Measurements from ENCODE around the gene TAGLN2.

The TAGLN2 gene

DNA sequence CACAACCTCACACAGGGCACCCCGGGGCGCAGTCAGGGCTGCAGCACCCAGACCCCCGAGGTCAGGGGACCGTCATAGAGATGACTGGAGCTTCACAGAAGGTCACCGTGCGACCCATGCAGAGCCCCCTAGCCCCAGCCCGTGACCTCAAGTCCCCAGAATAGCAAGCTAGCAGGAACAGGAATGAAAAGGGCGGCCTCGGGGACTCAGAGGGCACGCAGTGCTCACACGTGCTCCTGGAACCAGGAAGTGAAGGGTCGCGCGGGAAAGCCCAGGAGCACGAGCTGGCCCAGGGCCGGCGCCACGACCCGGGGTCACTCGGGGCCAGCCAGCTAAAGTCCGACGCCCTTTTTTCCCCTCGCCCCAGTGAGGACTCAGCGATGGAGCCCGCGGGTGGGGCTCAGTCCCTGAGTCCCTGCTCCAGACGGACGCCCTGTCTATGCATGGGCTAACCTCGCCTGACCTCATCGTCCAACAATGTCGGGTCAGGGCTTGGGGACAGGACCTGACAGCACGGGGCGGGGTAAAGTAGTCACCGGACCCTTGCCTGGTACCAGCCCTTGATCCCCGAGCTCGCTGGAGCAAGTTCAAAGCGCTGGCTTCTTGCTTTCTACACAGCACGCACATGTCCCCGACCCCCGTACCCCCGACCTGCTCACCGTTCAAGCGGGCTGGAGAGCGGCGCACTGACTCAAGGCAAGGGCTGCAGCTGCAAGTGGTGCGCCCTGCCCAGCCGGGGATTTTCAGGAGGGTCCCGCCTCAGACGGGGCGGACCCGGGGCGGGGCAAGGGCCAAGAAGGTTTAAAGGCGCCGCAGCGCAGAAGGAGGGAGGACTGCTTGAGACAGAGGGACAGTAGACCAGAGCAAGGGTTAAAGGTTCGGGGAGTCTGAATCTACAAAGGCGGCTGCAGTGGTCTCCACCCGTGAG is at the start of gene TAGLN2:
TAGLN2 (minus strand) TSS at position 717 of the 928 bp plus-strand sequence. CDS start 4,998 bp downstream, outside the sequence.
- DNase-seq = peak; percentile 90

DNA sequence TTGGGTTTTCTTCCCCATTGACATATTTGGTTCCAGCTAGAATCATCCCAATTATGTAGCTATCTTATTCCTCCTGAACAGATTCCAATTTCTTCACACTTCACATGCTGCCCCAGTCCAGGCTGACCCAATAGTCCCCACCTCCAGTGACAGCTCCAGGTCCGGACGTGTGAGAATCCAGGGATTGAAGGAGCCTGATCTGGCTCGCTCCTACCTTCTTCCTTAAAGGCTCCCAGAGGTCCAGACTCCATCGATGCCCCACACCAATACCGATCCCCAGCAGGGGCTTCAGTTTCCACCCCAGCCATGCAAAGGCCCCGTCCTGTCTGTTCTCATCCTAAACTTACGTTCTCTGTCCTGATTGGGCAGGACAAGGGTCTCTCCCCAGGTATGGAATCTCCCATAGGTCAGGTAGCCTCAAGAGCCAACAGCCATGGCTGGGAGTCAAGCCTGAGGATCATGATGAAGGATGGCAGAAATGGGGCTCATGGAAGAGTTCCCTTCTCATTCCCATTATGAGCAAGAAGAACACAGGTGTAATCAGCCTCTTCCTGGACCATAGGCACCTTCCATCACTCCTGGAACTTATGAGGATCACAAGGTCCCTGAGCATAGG is 49.2 kb upstream of the TAGLN2 start:
- DNase-seq = no peak

DNA sequence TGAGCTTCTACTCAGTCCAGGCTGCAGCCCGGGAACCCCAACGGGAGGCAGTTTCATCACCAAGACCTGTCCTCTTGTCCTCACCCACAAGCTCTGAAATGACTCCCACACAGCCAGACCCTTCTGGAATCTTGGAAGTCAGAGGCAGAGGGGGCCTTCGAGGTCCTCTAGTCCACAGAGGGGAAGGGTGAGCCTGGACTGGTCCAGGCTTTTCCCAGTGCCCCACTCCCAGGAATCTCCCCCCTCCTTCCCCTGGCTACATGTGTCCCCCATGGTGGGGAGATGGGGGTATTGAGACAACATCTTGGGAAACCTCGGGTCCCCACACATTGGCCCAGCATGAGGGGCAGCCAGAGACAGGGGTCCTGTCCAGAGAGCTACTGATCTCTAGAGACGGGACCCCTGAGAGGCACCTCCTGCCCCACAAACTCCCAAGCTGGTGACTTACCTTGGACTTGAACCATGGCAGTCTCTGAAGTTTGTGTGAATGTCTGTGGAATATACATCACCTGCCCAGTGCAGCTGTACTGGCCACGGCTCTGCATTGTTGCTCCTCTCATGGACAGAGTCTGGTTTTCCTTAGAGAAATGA is 48.1 kb upstream of the TAGLN2 start:
- DNase-seq = no peak

DNA sequence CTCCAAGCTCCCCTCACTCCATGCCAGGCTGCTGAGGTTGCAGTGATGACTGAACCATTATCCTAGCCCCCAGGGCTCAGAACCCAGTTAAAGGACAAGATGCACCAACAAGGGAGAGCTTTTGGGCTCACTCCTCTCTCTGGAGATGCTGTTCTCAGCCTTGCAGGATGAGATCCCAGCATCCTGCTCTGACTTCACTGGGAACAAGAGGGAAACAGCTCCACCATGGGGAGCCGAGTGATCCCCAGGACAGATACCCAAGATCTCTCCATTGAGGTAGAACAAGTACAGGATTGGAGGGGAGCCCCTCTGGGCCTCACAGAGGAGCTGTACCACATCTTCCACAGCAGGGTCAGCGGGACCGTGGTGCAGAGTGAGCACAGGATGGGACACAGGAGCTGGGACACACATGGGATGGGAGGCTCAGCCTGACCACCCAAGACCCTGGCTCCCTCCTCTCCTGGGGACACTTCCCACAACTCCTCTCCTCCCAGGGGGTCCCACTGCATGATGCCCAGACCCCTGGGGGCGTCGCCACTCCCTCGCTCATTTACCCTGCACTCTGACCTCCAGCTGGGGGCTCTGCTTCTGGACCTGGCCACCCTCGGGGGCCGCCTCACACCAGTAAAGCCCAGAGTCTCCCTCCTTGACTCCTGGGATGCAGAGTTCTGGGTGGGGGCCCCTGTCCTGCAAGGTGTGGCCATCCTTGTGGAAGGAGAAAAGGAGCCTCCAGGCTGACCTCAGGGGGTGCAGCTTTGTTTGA is 47.3 kb upstream of the TAGLN2 start:
- DNase-seq = no peak

DNA sequence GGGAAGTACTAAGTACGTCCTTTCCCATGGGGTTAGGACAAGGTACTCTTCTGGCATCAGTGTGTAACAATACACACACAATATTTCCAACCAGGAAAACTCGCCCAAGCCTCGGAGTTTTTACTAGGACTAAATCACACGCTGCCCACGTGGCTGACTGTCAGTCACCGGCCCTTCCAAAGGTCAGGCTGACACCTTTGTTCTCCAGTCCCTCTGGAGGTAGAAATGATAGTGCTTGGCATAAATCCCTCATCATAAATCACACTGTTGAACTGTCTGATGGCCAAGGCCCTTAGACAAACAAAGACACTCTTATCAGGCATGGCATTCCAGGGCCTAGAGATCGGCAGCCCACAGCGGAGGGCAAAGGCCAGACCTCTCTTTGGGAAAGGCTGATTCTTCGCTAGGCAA is 45.6 kb upstream of the TAGLN2 start:
- peak; percentile 41 for DNase-seq

GRCh38 chr1:159968901-159969300 is 43.6 kb upstream of the TAGLN2 start:
- DNase-seq = no peak

DNA sequence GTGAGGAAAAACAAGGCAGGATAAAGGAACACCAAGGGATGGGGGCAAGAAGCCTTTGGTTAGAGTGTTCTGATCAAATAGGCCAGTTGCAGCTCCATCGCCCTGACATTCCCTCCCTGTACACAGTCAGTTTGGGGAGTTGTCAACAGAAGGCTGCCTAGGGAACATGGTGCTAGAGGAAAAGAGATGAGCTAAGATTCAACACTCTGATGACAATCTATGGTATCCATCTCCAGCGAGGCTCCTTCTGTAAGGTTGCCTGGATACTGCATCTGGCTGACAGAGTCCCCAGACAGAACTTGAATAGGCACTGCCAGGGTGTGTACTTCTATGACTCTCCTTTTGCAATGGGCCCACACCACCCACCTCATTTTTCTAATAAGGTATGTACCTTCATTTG is 40.0 kb upstream of the TAGLN2 start:
- no peak for DNase-seq

DNA sequence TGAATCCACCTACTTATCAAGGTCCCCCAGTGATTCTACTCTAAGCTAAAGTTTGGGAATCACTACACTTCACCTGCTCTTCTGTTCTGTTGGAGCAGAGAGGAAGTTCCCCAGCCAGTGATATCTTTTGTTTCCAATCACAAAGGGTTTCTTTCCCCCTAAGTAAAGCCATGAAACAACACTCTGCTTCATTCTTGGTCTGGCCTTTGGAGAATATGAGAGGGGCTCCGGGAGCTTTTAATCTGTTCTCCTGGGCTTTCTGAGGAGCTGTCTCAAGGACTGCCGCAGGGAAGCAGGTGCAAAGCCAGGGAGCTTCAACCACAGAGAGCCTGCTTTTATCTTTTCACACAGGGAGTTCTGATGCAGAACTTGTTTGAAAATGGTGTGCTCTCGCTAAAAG is 38.8 kb upstream of the TAGLN2 start:
- DNase-seq = no peak

DNA sequence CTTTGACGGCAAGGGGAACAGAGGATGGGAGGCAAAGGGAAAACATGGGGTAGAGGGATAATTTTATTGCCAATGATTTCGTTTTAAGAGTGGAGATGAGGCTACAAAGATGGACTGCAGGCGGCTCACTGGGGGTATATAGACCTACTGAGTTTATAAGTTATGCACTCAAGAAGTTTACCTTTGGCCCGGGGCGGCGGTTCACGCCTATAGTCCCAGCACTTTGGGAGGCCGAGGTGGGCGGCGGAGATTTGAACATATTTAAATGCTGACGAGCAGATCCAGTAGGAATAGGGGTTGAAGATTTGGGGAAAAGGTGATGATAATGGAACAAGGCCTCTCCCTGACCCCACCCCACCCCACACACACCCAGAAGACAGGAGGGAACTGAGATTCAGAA is 36.9 kb upstream of the TAGLN2 start:
- DNase-seq = no peak

DNA sequence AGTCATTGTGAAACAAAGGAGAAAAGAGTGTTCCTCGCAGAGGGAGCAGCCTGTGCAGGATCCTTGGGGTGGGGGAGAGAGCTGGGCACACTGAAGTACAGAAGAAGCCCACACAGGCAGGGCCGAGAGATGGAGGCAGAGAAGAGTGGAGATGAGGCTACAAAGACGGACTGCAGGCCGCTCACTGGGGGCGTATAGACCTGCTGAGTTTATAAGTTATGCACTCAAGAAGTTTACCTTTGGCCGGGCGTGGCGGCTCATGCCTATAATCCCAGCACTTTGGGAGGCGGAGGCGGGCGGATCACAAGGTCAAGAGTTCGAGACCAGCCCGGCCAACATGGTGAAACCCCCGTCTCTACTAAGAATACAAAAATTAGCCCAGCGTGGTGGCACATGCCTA is 36.3 kb upstream of the TAGLN2 start:
- no peak for DNase-seq

- DNase-seq = peak; percentile 99
These were observed 35.5 kb upstream of the TAGLN2 start for GRCh38 chr1:159960721-159961381.

- peak; percentile 70 for DNase-seq
These were observed 34.1 kb upstream of the TAGLN2 start for GRCh38 chr1:159959451-159959850.

- no peak for DNase-seq
These were observed 33.5 kb upstream of the TAGLN2 start for GRCh38 chr1:159958719-159959380.

DNA sequence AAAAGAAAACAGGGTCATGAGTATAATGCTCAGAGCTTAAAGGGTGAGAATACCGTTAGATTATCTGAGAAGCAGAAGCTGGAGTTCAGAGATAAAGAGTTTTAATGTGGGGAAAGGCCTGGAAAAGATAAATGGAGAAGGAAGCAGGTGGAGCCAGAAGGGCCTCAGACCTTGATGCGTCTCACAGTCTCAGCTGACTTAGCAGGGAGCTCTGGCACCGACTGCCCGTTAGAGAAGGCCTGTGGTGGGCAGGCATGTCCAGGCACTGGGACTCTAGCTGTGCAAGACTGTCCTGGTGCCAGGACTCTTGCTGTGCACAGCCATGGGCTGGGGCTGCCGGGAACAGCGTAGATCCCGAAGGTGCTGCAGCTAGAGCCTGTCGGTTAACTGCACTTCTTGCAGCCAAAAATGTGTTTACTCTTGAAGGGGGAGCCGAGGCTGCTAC is 32.5 kb upstream of the TAGLN2 start:
- DNase-seq = no peak

DNA sequence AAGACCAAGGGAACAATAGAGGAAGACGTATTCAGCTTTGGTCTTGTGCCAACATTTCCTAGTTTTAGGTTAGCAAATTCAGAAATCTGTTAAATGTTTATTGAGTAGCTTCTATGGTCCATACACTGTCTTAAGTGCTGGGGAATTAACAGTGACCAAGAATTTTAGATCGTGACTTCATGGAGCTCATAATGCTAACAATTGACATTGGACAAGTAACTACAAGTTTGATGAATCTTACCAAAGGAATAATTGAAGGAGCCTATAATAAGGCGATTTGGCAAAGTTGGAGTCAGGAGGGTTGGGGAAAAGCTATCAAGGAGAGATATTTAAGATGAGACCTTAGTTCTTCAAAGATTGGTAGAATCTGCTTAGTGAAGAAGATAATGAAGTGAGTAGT is 30.1 kb upstream of the TAGLN2 start:
- no peak for DNase-seq

DNA sequence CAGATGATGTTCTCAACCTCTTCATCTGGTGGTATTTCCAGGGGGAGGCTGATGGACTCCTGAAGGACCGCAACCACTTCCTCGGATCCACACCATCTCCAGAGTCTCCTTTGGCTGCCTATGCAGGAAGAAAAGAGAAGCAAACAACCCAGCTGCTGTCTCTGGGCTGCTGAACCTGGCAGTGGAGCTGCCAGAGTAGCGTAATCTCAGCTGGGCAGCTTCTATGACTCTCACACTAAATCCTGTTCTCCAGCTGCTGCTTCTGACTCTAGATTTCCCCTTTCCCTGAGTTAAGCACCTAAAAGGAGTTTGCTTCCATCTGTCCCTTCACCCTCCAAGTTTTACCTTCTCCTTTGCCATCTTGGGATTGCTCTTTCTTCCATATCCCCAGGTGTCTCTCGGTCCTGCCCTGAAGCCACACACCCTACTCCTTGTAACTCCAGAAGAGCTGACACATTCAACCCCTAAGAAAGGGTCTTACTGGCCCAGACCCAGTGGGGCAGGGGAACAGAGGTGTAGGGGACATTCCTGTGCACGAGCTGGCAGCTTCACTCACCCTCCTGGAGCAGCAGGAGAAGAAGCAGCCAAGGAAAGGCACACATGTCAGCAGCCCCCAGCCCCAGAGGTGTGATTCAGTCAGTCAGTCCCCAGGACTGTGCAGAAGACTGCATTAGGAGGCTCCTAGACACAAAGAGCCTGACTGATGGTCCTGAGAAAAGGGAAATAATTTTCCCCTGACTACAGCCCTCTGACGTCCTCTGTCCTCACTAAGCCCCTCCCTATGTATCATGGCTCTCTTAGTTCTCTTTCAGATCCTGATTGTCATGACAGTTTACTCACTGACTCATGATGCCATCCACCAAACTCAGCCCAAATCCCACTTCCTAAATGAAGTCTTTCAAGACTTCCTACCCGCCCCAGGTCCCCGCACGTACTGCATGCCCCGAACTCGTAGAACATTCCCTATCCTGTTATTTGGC is 28.5 kb upstream of the TAGLN2 start, which contains the start of gene SLAMF9:
SLAMF9 (minus strand) TSS at position 702 of the 980 bp plus-strand sequence; CDS start at position 602, 100 bp downstream.
- DNase-seq = peak; percentile 32

DNA sequence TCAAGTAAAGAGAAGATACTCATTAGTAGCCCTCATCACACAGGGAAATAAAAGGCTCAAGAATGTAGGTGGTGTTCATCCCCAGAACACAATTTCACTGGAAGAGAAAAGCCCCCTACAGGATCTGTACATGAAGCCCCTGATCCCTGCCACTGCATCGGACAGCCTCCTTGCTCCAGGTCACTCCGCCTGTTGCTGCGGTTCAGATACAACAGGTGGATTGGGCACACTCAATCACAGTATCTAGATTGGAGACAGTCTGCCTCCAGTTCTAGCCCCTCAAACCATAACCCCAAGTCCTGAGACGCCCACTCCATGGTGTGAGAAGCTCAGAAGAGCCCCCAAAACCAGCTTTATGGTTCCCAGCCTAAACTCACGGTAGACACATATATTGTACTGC is 27.6 kb upstream of the TAGLN2 start:
- no peak for DNase-seq

DNA sequence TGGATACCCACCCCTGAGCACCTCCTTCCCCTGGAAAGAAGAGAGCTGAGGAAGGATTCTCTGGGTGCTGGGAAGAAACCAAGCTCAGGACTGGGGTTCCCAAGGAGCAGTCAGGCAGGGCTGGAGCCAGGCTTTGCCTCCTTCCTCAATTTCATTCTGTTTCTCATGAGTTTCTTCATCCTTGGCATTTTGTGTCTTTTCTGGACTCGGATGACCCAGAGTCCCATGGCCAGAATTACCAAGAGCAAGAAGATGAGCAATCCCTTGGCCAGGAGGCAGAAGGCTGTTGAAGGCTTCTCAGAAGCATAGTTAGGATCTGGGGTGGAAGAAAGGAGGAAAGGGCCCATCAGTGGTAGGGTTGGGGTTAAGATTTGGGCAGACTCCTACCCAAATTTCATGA is 26.2 kb upstream of the TAGLN2 start:
- DNase-seq = no peak

- no peak for DNase-seq
These were observed 25.7 kb upstream of the TAGLN2 start for GRCh38 chr1:159951016-159951415.

DNA sequence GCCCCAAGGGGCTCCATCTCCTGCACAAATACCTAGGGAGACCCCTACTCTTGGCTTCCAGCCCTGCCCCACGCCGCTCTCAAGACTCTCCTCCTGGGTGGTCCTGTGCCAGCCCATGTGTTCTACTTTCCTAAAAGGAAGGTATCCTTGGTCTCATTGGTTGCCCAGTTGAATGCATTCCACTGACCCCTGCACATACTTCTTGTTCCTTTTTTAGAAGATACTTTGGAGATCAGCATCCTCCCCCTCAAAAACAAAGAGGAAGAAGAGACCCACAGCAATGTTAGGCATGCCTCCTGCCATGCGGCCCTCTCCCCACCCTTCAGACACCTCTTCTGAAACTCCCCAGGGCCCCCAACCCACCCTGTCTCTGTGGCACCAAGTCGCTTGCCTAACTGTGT is 24.7 kb upstream of the TAGLN2 start:
- no peak for DNase-seq

DNA sequence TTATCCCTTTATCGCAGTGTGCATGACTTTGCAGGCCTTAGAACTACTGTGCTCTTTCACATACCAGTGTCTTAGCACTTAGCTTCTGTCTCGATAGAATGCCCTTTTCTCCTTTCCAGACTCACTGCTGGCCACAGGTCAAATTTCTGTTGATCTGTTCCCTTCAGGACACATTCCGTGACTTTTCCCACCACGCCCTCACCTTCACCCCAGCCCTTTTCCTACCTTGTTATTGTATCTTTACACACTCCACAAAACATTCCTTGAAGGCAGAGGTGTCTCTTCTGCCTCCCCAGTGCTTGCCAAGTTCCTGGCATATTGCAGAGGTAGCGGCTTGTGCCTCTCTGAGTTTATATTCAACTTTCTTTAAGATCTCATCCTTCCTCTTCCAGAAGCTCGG is 23.8 kb upstream of the TAGLN2 start:
- DNase-seq = no peak
